Measurements from ENCODE around the gene CRYGN.

DNA sequence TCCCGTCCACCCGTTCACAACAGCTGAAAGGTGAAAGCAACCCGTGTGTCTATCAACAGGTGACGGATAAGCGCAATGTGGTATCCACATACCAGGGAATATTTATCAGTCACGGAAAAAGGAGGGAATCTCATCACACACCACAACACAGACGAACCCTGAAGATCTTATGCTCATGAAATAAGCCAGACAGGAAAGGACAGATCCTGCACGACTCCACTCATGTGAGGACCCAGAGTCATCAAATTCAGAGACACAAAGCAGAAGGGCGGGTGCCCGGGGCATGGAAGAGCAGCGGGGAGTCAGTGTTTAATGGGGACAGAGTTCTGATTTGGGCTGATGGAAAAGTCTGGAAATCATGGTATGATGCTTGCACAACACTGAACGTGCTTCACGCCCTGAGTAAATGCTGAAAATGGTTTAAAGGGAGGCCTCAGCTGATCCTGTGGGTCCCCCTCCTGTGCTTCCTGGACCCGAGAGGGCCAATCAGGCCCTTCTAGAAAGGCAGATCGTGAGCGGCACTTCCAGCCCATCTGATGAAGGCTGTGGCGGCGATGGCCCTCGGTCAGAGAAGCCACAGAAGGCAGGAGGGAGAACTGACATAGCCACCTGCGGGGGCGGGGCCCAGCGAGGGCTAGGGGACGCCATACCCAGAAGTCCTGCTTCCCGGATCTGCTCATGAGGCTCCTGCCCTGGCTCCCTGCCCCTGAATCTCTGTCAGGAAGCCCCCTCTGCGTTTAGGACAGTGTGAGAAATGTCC is 49.2 kb downstream of the CRYGN start:
- TF ChIP-seq EP300 (IDR thresholded peaks at IDR 0.05; ENCODE audit: borderline replicate concordance in 1 of 2, low read depth in 1 of 2, low read length in 1 of 2) (no peak), SIN3A (IDR thresholded peaks at IDR 0.05; ENCODE audit: borderline replicate concordance, low read depth, low read length) (no peak), EZH2phosphoT487 (IDR thresholded peaks at IDR 0.05; ENCODE audit: borderline replicate concordance, low read depth) (no peak), GABPA (IDR thresholded peaks at IDR 0.05; ENCODE audit: low read depth) (no peak), TAF1 (IDR thresholded peaks at IDR 0.05; ENCODE audit: borderline replicate concordance, low read depth, low read length) (no peak), YY1 (IDR thresholded peaks at IDR 0.05; ENCODE audit: low read depth) (no peak), RAD21 (IDR thresholded peaks at IDR 0.05; ENCODE audit: low read length) (no peak), GATA2 (CRISPR knock-in tag; IDR thresholded peaks at IDR 0.05) (no peak)
- TF ChIP-seq, protein P1, sequence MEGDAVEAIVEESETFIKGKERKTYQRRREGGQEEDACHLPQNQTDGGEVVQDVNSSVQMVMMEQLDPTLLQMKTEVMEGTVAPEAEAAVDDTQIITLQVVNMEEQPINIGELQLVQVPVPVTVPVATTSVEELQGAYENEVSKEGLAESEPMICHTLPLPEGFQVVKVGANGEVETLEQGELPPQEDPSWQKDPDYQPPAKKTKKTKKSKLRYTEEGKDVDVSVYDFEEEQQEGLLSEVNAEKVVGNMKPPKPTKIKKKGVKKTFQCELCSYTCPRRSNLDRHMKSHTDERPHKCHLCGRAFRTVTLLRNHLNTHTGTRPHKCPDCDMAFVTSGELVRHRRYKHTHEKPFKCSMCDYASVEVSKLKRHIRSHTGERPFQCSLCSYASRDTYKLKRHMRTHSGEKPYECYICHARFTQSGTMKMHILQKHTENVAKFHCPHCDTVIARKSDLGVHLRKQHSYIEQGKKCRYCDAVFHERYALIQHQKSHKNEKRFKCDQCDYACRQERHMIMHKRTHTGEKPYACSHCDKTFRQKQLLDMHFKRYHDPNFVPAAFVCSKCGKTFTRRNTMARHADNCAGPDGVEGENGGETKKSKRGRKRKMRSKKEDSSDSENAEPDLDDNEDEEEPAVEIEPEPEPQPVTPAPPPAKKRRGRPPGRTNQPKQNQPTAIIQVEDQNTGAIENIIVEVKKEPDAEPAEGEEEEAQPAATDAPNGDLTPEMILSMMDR (IDR thresholded peaks at IDR 0.05): no peak
- TF ChIP-seq, protein P2, sequence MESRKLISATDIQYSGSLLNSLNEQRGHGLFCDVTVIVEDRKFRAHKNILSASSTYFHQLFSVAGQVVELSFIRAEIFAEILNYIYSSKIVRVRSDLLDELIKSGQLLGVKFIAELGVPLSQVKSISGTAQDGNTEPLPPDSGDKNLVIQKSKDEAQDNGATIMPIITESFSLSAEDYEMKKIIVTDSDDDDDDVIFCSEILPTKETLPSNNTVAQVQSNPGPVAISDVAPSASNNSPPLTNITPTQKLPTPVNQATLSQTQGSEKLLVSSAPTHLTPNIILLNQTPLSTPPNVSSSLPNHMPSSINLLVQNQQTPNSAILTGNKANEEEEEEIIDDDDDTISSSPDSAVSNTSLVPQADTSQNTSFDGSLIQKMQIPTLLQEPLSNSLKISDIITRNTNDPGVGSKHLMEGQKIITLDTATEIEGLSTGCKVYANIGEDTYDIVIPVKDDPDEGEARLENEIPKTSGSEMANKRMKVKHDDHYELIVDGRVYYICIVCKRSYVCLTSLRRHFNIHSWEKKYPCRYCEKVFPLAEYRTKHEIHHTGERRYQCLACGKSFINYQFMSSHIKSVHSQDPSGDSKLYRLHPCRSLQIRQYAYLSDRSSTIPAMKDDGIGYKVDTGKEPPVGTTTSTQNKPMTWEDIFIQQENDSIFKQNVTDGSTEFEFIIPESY (IDR thresholded peaks at IDR 0.05; ENCODE audit: borderline replicate concordance, low read depth): no peak

Data from SK-N-SH (cell line).